ENCODE measurements around the gene MAD1L1. TPM values are rescaled to one million over a fixed set of nuclear protein-coding genes. Genes with fewer than 3 reads are reported as not detected.

MAD1L1 gene
- total and polyA plus RNA-seq, 2 of the 13 experiments (the other 11 are each of a cell fraction or from before 2014, with no cell fraction given): 17.4 to 64.7 TPM

GRCh38 chr7:2232766-2233520 lies at the start of gene MAD1L1 (continued):
- TF ChIP-seq, protein P1, sequence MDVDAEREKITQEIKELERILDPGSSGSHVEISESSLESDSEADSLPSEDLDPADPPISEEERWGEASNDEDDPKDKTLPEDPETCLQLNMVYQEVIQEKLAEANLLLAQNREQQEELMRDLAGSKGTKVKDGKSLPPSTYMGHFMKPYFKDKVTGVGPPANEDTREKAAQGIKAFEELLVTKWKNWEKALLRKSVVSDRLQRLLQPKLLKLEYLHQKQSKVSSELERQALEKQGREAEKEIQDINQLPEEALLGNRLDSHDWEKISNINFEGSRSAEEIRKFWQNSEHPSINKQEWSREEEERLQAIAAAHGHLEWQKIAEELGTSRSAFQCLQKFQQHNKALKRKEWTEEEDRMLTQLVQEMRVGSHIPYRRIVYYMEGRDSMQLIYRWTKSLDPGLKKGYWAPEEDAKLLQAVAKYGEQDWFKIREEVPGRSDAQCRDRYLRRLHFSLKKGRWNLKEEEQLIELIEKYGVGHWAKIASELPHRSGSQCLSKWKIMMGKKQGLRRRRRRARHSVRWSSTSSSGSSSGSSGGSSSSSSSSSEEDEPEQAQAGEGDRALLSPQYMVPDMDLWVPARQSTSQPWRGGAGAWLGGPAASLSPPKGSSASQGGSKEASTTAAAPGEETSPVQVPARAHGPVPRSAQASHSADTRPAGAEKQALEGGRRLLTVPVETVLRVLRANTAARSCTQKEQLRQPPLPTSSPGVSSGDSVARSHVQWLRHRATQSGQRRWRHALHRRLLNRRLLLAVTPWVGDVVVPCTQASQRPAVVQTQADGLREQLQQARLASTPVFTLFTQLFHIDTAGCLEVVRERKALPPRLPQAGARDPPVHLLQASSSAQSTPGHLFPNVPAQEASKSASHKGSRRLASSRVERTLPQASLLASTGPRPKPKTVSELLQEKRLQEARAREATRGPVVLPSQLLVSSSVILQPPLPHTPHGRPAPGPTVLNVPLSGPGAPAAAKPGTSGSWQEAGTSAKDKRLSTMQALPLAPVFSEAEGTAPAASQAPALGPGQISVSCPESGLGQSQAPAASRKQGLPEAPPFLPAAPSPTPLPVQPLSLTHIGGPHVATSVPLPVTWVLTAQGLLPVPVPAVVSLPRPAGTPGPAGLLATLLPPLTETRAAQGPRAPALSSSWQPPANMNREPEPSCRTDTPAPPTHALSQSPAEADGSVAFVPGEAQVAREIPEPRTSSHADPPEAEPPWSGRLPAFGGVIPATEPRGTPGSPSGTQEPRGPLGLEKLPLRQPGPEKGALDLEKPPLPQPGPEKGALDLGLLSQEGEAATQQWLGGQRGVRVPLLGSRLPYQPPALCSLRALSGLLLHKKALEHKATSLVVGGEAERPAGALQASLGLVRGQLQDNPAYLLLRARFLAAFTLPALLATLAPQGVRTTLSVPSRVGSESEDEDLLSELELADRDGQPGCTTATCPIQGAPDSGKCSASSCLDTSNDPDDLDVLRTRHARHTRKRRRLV (CRISPR knock-in tag; IDR thresholded peaks at IDR 0.05): 0 out of 2 replicates have a peak, but pooled peaks have one; percentile 45
- TF ChIP-seq ZNF3 (CRISPR knock-in tag; IDR thresholded peaks at IDR 0.05) (no peak), RXRA (CRISPR knock-in tag; IDR thresholded peaks at IDR 0.05) (peak; percentile 51; the same call in 1 of the 2 replicates), TBX3 (IDR thresholded peaks at IDR 0.05; ENCODE audit: borderline replicate concordance) (no peak), ZNF331 (CRISPR knock-in tag; IDR thresholded peaks at IDR 0.05) (0 out of 2 replicates have a peak, but pooled peaks have one; percentile 21), RFXANK (CRISPR knock-in tag; IDR thresholded peaks at IDR 0.05) (no peak), ZNF713 (CRISPR knock-in tag; IDR thresholded peaks at IDR 0.05) (no peak), CREB3 (CRISPR knock-in tag; IDR thresholded peaks at IDR 0.05) (no peak), CC2D1A (CRISPR knock-in tag; IDR thresholded peaks at IDR 0.05) (no peak), MEIS1 (CRISPR knock-in tag; IDR thresholded peaks at IDR 0.05; ENCODE audit: borderline replicate concordance) (peak; percentile 44; the same call in 1 of the 2 replicates), ZNF652 (CRISPR knock-in tag; IDR thresholded peaks at IDR 0.05; ENCODE audit: borderline replicate concordance, low read depth) (no peak), ZNF335 (CRISPR knock-in tag; IDR thresholded peaks at IDR 0.05) (peak; percentile 49; the same call in 1 of the 2 replicates), ZNF136 (CRISPR knock-in tag; IDR thresholded peaks at IDR 0.05; ENCODE audit: low read depth) (no peak), ZNF337 (CRISPR knock-in tag; IDR thresholded peaks at IDR 0.05; ENCODE audit: borderline replicate concordance, low read depth) (no peak), BORCS8-MEF2B (CRISPR knock-in tag; IDR thresholded peaks at IDR 0.05) (peak; percentile 36; the same call in 1 of the 2 replicates), NFATC3 (CRISPR knock-in tag; IDR thresholded peaks at IDR 0.05) (peak; percentile 68; the same call in 1 of the 2 replicates)
- TF ChIP-seq, protein P2, sequence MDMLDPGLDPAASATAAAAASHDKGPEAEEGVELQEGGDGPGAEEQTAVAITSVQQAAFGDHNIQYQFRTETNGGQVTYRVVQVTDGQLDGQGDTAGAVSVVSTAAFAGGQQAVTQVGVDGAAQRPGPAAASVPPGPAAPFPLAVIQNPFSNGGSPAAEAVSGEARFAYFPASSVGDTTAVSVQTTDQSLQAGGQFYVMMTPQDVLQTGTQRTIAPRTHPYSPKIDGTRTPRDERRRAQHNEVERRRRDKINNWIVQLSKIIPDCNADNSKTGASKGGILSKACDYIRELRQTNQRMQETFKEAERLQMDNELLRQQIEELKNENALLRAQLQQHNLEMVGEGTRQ (IDR thresholded peaks at IDR 0.05; ENCODE audit: low read depth, low read length): no peak
- TF ChIP-seq, protein P2 (CRISPR knock-in tag; IDR thresholded peaks at IDR 0.05; ENCODE audit: borderline replicate concordance): no peak
- TF ChIP-seq, protein P3, sequence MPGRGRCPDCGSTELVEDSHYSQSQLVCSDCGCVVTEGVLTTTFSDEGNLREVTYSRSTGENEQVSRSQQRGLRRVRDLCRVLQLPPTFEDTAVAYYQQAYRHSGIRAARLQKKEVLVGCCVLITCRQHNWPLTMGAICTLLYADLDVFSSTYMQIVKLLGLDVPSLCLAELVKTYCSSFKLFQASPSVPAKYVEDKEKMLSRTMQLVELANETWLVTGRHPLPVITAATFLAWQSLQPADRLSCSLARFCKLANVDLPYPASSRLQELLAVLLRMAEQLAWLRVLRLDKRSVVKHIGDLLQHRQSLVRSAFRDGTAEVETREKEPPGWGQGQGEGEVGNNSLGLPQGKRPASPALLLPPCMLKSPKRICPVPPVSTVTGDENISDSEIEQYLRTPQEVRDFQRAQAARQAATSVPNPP (CRISPR knock-in tag; IDR thresholded peaks at IDR 0.05): no peak

Data from HepG2 (cell line).